Endodermal cell (in vitro differentiated cells): Measurements from ENCODE around the gene TRMT1L. TPM values are rescaled to one million over a fixed set of nuclear protein-coding genes. Genes with fewer than 3 reads are reported as not detected.

Source experiments
- DNase-seq: peaks from one replicate; pipeline ENCODE4 v3.0.0-alpha.2; 2017
- H3K27ac ChIP-seq: 2 replicates; pipeline ENCODE4 v1.5.1; 2013; ENCODE audit warnings: mild to moderate bottlenecking, low read depth, low read length, moderate library complexity
- H3K27me3 ChIP-seq: 2 replicates; pipeline ENCODE4 v1.6.1; 2013; ENCODE audit warnings: mild to moderate bottlenecking, low read length, moderate library complexity; ENCODE audit not compliant: insufficient read depth, control insufficient read depth, poor library complexity, severe bottlenecking
- H3K36me3 ChIP-seq: 2 replicates; pipeline ENCODE4 v1.7.0; 2013; ENCODE audit warnings: mild to moderate bottlenecking, low read length, moderate library complexity; ENCODE audit not compliant: control insufficient read depth, insufficient read depth
- H3K4me1 ChIP-seq: one replicate; pipeline ENCODE4 v1.7.0; 2013; ENCODE audit warnings: low read length; ENCODE audit not compliant: control insufficient read depth, insufficient read depth
- H3K4me3 ChIP-seq: 2 replicates; pipeline ENCODE4 v1.5.1; 2013; ENCODE audit warnings: mild to moderate bottlenecking, low read length, moderate library complexity
- H3K9ac ChIP-seq: 2 replicates; pipeline ENCODE4 v1.6.1; 2013; ENCODE audit warnings: mild to moderate bottlenecking, low read length, moderate library complexity; ENCODE audit not compliant: poor library complexity, severe bottlenecking; ENCODE audit errors: extremely low read depth
- H3K9me3 ChIP-seq: 2 replicates; pipeline ENCODE4 v1.6.1; 2013; ENCODE audit warnings: mild to moderate bottlenecking, low read length, moderate library complexity; ENCODE audit not compliant: control insufficient read depth
- H3K27ac Mint-ChIP-seq: 2 replicates; pipeline ENCODE4 v1.8.0; 2020; ENCODE audit warnings: mixed read lengths
- H3K27me3 Mint-ChIP-seq: 2 replicates; pipeline ENCODE4 v1.8.0; 2021; ENCODE audit warnings: mild to moderate bottlenecking, mixed read lengths; ENCODE audit not compliant: insufficient read depth
- H3K36me3 Mint-ChIP-seq: 2 replicates; pipeline ENCODE4 v1.8.0; 2020; ENCODE audit warnings: low read depth, mixed read lengths
- H3K4me1 Mint-ChIP-seq: 2 replicates; pipeline ENCODE4 v1.8.0; 2020; ENCODE audit warnings: mixed read lengths
- H3K4me3 Mint-ChIP-seq: 2 replicates; pipeline ENCODE4 v1.8.0; 2020; ENCODE audit warnings: mild to moderate bottlenecking, moderate library complexity, mixed read lengths
- H3K9me3 Mint-ChIP-seq: 2 replicates; pipeline ENCODE4 v1.8.0; 2020; ENCODE audit warnings: mild to moderate bottlenecking, mixed read lengths
- CTCF ChIP-seq: fragments of 200-600 bp; sonication (generic); conservative IDR thresholded peaks from 2 replicates; pipeline ENCODE4 v1.5.0; 2021; ENCODE audit warnings: antibody characterized with exemption, mild to moderate bottlenecking
- total RNA-seq, 2 donors: library from RNA; stranded (reverse); fragmentation: NEBNext Ultra II Directional in 1 of 2; extraction: Animal tissue kit (Norgen Biotek cat#: 25700) in 1 of 2; gene quantifications; 2 replicates in 1 of 2; 3 replicates in 1 of 2; pipeline ENCODE4 v1.2.1, GENCODE V29; 2021

The TRMT1L gene
- total RNA-seq, 2 donors from 2014 or later = 23.8 to 33.4 TPM

DNA sequence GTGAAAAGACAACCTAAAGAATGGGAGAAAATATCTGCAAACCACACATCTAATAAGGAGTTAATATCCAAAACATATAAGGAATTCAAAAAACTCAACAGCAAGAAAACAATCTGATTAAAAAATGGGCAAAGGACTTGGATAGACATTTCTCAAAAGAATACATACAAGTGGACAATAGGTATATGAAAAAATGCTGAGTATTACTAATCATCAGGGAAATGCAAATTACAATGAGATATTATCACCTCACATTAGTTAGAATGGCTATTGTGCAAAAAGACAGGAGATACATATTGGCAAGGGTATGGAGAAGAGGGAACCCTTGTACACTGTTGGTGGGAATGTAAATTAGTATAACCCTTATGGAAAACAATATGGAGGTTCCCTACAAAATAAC is 44.9 kb downstream of the TRMT1L start:
- no peak overlapping the region for H3K4me3 ChIP-seq
- H3K9ac ChIP-seq = no peak overlapping the region
- Mint-ChIP-seq H3K27ac (no peak overlapping the region), H3K9me3 (peaks cover 16% of the 10 kb centered on the region), H3K36me3 (peaks cover 11% of the 10 kb centered on the region), H3K27me3 (no peaks in the 10 kb centered on the region), H3K4me1 (no peaks in the 10 kb centered on the region), H3K4me3 (no peak overlapping the region)
- no peaks in the 10 kb centered on the region for H3K36me3 ChIP-seq
- H3K4me1 ChIP-seq = no peaks in the 10 kb centered on the region
- H3K27ac ChIP-seq = no peak overlapping the region
- H3K9me3 ChIP-seq = peaks cover 23% of the 10 kb centered on the region
- no peak for TF ChIP-seq CTCF
- H3K27me3 ChIP-seq = no peaks in the 10 kb centered on the region
- no peak for DNase-seq

GRCh38 chr1:185110145-185110544 is 46.6 kb downstream of the TRMT1L start:
- DNase-seq = no peak
- H3K4me3 ChIP-seq = no peak overlapping the region
- Mint-ChIP-seq H3K9me3 (peaks cover 16% of the 10 kb centered on the region), H3K27ac (no peak overlapping the region), H3K36me3 (peaks cover 11% of the 10 kb centered on the region), H3K27me3 (no peaks in the 10 kb centered on the region), H3K4me1 (no peaks in the 10 kb centered on the region), H3K4me3 (no peak overlapping the region)
- no peak for TF ChIP-seq CTCF
- H3K4me1 ChIP-seq = no peaks in the 10 kb centered on the region
- H3K27ac ChIP-seq = no peak overlapping the region
- no peak overlapping the region for H3K9ac ChIP-seq
- no peaks in the 10 kb centered on the region for H3K36me3 ChIP-seq
- H3K27me3 ChIP-seq = no peaks in the 10 kb centered on the region
- H3K9me3 ChIP-seq = peaks cover 23% of the 10 kb centered on the region

DNA sequence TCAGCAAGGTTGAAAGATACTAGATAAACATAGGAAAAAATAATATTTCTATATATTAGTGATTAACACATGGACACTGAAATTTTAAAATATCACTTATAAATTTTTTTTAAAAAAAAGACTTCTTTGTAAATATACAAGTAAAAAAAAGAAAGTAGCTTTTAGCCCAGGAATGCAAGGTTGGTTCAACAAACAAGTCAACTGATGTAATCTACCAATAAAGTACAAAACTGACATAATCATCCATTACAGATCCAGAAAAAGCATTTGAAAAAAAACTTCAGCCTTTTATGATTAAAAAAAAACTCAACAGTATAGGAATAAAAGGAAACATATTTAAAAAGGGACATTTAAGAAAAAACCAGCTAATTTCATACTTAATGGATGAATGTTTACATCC is 48.4 kb downstream of the TRMT1L start:
- H3K9me3 ChIP-seq = peaks cover 23% of the 10 kb centered on the region
- H3K4me1 ChIP-seq = no peaks in the 10 kb centered on the region
- DNase-seq = no peak
- Mint-ChIP-seq H3K4me3 (no peak overlapping the region), H3K27ac (no peak overlapping the region), H3K4me1 (no peaks in the 10 kb centered on the region), H3K9me3 (peaks cover 16% of the 10 kb centered on the region), H3K36me3 (peaks cover 22% of the 10 kb centered on the region), H3K27me3 (no peaks in the 10 kb centered on the region)
- H3K9ac ChIP-seq = no peak overlapping the region
- TF ChIP-seq CTCF = no peak
- H3K4me3 ChIP-seq = no peak overlapping the region
- peaks cover 15% of the 10 kb centered on the region for H3K36me3 ChIP-seq
- no peak overlapping the region for H3K27ac ChIP-seq
- H3K27me3 ChIP-seq = no peaks in the 10 kb centered on the region
